H1 (cell line): Measurements from ENCODE around the gene CMIP. TPM values are rescaled to one million over a fixed set of nuclear protein-coding genes. Genes with fewer than 3 reads are reported as not detected.

ENCODE experiments used
- RXRA ChIP-seq: IDR thresholded peaks from 2 replicates; pipeline ENCODE4 v1.6.1; 2011; ENCODE audit warnings: low read depth, mild to moderate bottlenecking, low read length, moderate library complexity; ENCODE audit not compliant: insufficient read depth
- SAP30 ChIP-seq: fragments of 300-600 bp; sonication (generic); IDR thresholded peaks from 2 replicates; pipeline ENCODE4 v1.7.1; 2012; ENCODE audit warnings: low read length, moderate library complexity, mild to moderate bottlenecking, inconsistent platforms; ENCODE audit not compliant: insufficient read depth, insufficient replicate concordance
- TEAD4 ChIP-seq: IDR thresholded peaks from 2 replicates; pipeline ENCODE4 v1.6.1; 2012; ENCODE audit warnings: low read depth, low read length, inconsistent platforms, mixed read lengths
- polyA plus RNA-seq, 7 experiments: library from polyadenylated mRNA; depleted of rRNA in 3 of 7; stranded (reverse) in 5 of 7; unstranded in 2 of 7; fragments of >200 nt in 5 of 7; fragments of 200-250 nt in 2 of 7; gene quantifications; 1 replicate in 5 of 7; 2 replicates in 1 of 7; 4 replicates in 1 of 7; pipeline versions ENCODE4 v1.2.1 to v1.2.3, GENCODE V29; 2011 to 2013; ENCODE audit warnings: missing spikeins in 2 of 7, mixed read lengths in 2 of 7
- total RNA-seq: library from RNA; stranded (reverse); fragmentation: NEBNext Ultra II Directional; extraction: Animal tissue kit (Norgen Biotek cat#: 25700); gene quantifications from 2 replicates; pipeline ENCODE4 v1.2.1, GENCODE V29; 2021
- TF ChIP-seq, protein P1 (sequence below): fragments of 300-600 bp; sonication (generic); IDR thresholded peaks from 2 replicates; pipeline ENCODE4 v1.7.1; 2012; ENCODE audit warnings: low read length, moderate library complexity, mild to moderate bottlenecking, inconsistent platforms; ENCODE audit not compliant: insufficient replicate concordance
- TF ChIP-seq, protein P2 (sequence below): IDR thresholded peaks from 2 replicates; pipeline ENCODE4 v1.6.1; 2011; ENCODE audit warnings: low read depth, mild to moderate bottlenecking, low read length; ENCODE audit not compliant: insufficient read depth

The CMIP gene
- total and polyA plus RNA-seq, 2 of the 8 experiments (the other 6 are each of a cell fraction or from before 2014, with no cell fraction given): 7.9 to 53.2 TPM

DNA sequence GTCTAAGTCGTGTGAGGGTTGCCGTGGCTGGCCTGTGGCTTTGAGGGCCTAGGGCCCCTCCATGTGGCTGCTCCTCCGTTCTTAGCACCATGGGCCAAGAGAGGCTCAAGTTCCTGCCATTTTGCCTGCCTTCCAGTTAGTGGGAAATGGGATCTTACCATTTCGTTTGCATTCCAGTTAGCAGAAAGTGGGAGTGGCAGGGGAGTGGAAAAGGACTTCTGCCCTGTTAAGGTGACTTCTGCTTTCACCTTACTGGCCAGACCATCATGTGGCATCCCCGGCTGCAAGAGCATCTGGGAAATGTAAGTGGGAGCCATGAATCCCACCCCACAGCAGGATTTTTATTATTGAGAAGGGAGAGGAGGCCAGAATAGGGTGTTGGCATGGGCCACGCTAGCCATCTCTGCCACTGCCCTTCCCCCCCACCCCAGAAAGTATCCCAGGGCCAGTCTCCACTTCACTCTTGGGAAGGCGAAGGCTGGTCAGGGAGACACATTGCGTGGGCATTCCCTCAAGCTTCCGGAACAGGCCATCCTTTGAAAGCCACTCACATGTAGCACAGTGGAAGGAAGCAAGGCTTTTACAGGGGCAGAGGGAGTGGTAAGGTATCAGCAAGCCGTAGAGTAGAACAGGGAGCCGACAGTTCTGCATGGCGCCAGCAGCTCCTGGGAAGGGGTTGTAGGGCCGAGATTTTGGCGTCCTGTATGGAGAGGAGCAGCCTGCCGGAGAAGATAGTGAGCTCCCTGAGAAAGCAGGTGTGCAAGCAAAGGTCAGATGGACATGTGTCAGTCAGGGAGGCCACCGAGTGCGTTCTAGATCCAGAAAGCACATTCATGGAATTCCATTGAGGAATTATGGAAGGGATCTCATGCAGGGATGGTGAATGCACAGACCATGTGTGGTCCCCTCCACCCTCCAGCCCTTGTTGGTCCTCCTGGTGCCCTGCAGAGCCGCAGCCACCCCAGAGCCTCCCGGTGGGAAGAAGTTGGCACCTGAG lies 33.4 kb downstream of the CMIP start (continued):
- TF ChIP-seq, protein P1, sequence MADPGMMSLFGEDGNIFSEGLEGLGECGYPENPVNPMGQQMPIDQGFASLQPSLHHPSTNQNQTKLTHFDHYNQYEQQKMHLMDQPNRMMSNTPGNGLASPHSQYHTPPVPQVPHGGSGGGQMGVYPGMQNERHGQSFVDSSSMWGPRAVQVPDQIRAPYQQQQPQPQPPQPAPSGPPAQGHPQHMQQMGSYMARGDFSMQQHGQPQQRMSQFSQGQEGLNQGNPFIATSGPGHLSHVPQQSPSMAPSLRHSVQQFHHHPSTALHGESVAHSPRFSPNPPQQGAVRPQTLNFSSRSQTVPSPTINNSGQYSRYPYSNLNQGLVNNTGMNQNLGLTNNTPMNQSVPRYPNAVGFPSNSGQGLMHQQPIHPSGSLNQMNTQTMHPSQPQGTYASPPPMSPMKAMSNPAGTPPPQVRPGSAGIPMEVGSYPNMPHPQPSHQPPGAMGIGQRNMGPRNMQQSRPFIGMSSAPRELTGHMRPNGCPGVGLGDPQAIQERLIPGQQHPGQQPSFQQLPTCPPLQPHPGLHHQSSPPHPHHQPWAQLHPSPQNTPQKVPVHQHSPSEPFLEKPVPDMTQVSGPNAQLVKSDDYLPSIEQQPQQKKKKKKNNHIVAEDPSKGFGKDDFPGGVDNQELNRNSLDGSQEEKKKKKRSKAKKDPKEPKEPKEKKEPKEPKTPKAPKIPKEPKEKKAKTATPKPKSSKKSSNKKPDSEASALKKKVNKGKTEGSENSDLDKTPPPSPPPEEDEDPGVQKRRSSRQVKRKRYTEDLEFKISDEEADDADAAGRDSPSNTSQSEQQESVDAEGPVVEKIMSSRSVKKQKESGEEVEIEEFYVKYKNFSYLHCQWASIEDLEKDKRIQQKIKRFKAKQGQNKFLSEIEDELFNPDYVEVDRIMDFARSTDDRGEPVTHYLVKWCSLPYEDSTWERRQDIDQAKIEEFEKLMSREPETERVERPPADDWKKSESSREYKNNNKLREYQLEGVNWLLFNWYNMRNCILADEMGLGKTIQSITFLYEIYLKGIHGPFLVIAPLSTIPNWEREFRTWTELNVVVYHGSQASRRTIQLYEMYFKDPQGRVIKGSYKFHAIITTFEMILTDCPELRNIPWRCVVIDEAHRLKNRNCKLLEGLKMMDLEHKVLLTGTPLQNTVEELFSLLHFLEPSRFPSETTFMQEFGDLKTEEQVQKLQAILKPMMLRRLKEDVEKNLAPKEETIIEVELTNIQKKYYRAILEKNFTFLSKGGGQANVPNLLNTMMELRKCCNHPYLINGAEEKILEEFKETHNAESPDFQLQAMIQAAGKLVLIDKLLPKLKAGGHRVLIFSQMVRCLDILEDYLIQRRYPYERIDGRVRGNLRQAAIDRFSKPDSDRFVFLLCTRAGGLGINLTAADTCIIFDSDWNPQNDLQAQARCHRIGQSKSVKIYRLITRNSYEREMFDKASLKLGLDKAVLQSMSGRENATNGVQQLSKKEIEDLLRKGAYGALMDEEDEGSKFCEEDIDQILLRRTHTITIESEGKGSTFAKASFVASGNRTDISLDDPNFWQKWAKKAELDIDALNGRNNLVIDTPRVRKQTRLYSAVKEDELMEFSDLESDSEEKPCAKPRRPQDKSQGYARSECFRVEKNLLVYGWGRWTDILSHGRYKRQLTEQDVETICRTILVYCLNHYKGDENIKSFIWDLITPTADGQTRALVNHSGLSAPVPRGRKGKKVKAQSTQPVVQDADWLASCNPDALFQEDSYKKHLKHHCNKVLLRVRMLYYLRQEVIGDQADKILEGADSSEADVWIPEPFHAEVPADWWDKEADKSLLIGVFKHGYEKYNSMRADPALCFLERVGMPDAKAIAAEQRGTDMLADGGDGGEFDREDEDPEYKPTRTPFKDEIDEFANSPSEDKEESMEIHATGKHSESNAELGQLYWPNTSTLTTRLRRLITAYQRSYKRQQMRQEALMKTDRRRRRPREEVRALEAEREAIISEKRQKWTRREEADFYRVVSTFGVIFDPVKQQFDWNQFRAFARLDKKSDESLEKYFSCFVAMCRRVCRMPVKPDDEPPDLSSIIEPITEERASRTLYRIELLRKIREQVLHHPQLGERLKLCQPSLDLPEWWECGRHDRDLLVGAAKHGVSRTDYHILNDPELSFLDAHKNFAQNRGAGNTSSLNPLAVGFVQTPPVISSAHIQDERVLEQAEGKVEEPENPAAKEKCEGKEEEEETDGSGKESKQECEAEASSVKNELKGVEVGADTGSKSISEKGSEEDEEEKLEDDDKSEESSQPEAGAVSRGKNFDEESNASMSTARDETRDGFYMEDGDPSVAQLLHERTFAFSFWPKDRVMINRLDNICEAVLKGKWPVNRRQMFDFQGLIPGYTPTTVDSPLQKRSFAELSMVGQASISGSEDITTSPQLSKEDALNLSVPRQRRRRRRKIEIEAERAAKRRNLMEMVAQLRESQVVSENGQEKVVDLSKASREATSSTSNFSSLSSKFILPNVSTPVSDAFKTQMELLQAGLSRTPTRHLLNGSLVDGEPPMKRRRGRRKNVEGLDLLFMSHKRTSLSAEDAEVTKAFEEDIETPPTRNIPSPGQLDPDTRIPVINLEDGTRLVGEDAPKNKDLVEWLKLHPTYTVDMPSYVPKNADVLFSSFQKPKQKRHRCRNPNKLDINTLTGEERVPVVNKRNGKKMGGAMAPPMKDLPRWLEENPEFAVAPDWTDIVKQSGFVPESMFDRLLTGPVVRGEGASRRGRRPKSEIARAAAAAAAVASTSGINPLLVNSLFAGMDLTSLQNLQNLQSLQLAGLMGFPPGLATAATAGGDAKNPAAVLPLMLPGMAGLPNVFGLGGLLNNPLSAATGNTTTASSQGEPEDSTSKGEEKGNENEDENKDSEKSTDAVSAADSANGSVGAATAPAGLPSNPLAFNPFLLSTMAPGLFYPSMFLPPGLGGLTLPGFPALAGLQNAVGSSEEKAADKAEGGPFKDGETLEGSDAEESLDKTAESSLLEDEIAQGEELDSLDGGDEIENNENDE: no peak
- TF ChIP-seq SAP30 (no peak), TEAD4 (peak; percentile 35; the same call in 1 of the 2 replicates), RXRA (no peak)
- TF ChIP-seq, protein P2, sequence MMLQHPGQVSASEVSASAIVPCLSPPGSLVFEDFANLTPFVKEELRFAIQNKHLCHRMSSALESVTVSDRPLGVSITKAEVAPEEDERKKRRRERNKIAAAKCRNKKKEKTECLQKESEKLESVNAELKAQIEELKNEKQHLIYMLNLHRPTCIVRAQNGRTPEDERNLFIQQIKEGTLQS: no peak
